ENCODE data around the gene COQ9.

COQ9 gene

GRCh38 chr16:57471852-57472664, 24.8 kb downstream of the COQ9 start:
- DNase-seq (ENCODE audit: low read depth in 1 of 2, low spot score in 1 of 2): no peak

- DNase-seq (ENCODE audit: low read depth in 1 of 2, low spot score in 1 of 2): no peak
These were observed 25.4 kb downstream of the COQ9 start for GRCh38 chr16:57472665-57473060.

GRCh38 chr16:57473176-57473840, 26.0 kb downstream of the COQ9 start:
- no peak for DNase-seq (ENCODE audit: low read depth in 1 of 2, low spot score in 1 of 2)

GRCh38 chr16:57473906-57474305, 26.6 kb downstream of the COQ9 start:
- DNase-seq (ENCODE audit: low read depth in 1 of 2, low spot score in 1 of 2): no peak

GRCh38 chr16:57474671-57475661, 27.7 kb downstream of the COQ9 start:
- DNase-seq (ENCODE audit: low read depth in 1 of 2, low spot score in 1 of 2): no peak

- DNase-seq (ENCODE audit: low read depth in 1 of 2, low spot score in 1 of 2): peak in 1 of 2 donors; percentile 57
These were observed 28.5 kb downstream of the COQ9 start for GRCh38 chr16:57475711-57476339.

GRCh38 chr16:57476546-57477410, 29.5 kb downstream of the COQ9 start:
- DNase-seq (ENCODE audit: low read depth in 1 of 2, low spot score in 1 of 2): no peak

- DNase-seq (ENCODE audit: low read depth in 1 of 2, low spot score in 1 of 2): no peak
These were observed 30.4 kb downstream of the COQ9 start for GRCh38 chr16:57477531-57478202.

GRCh38 chr16:57478396-57479204, 31.3 kb downstream of the COQ9 start:
- DNase-seq (ENCODE audit: low read depth in 1 of 2, low spot score in 1 of 2): no peak

- DNase-seq (ENCODE audit: low read depth in 1 of 2, low spot score in 1 of 2): no peak
These were observed 32.1 kb downstream of the COQ9 start for GRCh38 chr16:57479205-57479975.

- DNase-seq (ENCODE audit: low read depth in 1 of 2, low spot score in 1 of 2): no peak
These were observed 32.9 kb downstream of the COQ9 start for GRCh38 chr16:57479976-57480753.

- no peak for DNase-seq (ENCODE audit: low read depth in 1 of 2, low spot score in 1 of 2)
These were observed 33.5 kb downstream of the COQ9 start for GRCh38 chr16:57480754-57481230.

- no peak for DNase-seq (ENCODE audit: low read depth in 1 of 2, low spot score in 1 of 2)
These were observed 34.1 kb downstream of the COQ9 start for GRCh38 chr16:57481421-57481820.

- no peak for DNase-seq (ENCODE audit: low read depth in 1 of 2, low spot score in 1 of 2)
These were observed 35.7 kb downstream of the COQ9 start for GRCh38 chr16:57482845-57483545.

GRCh38 chr16:57483725-57484514, 36.6 kb downstream of the COQ9 start:
- DNase-seq (ENCODE audit: low read depth in 1 of 2, low spot score in 1 of 2): no peak

Data from stimulated activated CD4-positive, alpha-beta T cell treated with anti-CD3 and anti-CD28 coated beads, Interleukin-15, amount 100 ng/mL, for 1 hour (primary cell).